IPS DF 4.7 (cell line): ENCODE measurements around the gene OXT.
"Not testable (repeated sequence)": the region's sequence is repeated elsewhere in the genome, so short reads cannot be mapped to it uniquely, and the experiment has no call there.

Source experiments
- DNase-seq: peaks from one replicate; pipeline ENCODE4 v3.0.0-alpha.2; 2013; ENCODE audit warnings: low spot score; ENCODE audit errors: extremely low read depth

Gene OXT

GRCh38 chr20:3047486-3048419, 23.7 kb upstream of the OXT start:
- DNase-seq = no peak

DNA sequence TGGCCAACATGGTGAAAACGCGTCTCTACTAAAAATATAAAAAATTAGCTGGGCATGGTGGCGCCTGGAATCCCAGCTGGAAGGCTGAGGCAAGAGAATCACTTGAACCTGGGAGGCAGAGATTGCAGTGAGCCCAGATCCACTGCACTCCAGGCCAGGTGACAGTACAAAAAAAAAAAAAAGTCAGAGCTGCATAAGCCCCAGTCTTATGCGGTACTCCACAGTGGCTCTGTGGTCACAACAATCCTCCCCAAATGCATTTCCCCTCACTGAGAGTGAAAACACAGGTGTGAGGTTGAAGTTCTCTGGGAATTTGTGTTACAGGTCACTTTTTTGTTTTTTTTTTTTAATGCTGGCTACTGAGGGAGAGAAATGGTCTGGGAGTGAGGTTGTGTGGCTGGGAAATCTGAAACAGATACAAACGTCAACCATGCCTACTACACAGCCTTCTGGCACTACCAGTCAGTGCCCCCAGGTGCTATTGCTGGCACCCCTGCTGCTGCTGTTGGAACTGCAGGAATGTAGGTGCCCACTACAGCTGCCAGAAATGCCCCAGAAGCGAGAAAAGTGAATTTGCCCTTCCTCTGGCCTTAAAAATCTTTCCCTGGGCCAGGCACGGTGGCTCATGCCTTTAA, 19.9 kb upstream of the OXT start:
- DNase-seq = no peak

DNA sequence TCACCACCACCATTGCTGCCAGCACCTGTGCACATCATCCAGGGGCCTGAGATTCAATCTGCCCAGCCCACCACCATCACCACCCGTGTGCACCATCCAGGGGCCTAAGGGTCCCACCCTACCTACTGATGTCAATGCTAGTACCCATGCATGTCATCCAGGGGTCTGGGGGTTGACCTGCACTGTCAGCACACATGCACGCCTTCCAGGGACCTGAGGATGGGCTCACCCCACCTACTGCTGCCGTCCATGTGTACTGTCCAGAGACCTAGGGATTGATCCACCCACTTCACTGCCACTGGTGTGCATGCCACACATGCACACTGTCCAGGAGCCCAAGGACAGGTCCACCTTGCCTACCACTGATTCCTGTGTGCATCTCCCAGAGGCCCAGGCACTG, 11.9 kb upstream of the OXT start:
- no peak for DNase-seq

- not testable (repeated sequence) for DNase-seq
Observed at GRCh38 chr20:3064119-3064518, 7.3 kb upstream of the OXT start.

GRCh38 chr20:3067139-3068014, 4.0 kb upstream of the OXT start:
- DNase-seq = no peak

GRCh38 chr20:3068075-3068474, 3.3 kb upstream of the OXT start:
- DNase-seq = no peak

DNA sequence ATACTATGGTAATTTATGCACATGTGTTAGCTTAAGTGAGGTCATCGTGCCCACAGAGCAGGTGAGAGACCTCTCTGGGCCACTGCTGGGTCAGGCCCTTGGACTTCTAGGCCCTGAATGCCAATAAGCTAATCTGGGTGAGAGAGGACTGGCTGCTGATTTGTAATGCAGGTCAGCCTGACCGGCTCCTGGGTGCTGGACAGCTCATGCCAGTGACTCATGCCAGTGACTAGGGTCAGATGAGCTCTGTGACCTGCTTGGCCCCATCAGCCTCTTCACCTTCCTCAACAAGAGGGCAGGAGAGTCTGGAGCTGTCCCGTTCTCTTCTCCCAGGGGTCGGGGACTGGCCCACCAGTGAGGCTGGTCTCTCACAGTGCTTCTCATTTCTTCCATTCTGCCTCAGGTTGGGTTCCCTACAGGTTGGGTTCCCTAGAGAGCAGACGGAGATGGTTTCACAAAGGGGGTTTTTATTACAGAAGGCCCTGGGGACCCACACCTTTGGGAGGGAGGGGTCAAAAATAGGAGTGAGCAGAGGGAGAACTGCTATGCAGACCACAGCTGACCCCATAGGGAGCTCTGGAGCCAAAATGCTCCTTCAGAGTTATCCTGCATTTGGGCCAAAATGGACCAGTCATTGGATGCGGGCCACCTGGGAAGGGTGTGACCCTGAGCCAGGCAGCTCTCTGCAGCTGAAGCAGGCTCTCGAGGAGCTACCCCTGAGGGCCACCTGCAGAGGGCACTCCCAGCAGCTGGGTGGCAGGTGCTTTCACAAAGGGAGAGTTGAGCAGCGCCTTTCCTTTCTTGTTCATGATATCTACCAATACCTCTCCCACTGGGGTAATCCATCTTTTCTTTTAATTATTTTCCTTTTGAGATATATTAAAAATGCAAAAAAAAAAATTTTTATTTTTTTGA, 2.2 kb upstream of the OXT start:
- no peak for DNase-seq

DNA sequence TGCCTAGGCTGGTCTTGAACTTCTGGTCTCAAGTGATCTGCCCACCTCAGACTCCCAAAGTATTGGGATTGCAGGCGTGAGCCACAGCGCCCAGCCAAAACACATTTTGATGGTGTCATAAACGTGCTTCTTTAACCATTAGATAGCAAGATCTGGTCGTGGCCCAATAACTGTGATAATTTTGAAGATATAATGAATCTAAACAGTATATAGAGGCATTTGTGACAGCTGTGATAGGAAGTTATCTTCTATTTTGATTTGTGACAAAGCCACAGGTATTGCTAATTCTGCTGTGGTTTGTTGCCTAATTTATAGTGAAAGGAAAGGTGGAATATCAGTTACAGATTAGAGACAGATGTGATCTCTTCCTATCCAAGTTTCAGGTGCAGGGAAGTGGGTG, 695 bp upstream of the OXT start:
- no peak for DNase-seq

DNA sequence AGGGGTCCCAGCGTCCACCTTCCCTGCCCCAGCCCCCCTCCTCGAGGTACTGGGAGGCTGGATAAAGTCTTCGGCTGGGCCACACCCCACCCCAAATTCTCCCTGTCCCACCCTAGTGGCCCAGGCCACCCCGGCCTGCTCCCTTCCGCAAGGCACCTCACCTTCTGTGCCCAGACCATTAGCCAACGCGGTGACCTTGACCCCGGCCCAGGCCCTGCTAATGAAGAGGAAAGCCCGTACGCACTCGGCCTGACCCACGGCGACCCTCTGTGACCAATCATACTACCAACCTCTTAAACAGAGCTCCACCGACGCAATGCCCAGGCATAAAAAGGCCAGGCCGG, 182 bp upstream of the OXT start:
- no peak for DNase-seq

DNA sequence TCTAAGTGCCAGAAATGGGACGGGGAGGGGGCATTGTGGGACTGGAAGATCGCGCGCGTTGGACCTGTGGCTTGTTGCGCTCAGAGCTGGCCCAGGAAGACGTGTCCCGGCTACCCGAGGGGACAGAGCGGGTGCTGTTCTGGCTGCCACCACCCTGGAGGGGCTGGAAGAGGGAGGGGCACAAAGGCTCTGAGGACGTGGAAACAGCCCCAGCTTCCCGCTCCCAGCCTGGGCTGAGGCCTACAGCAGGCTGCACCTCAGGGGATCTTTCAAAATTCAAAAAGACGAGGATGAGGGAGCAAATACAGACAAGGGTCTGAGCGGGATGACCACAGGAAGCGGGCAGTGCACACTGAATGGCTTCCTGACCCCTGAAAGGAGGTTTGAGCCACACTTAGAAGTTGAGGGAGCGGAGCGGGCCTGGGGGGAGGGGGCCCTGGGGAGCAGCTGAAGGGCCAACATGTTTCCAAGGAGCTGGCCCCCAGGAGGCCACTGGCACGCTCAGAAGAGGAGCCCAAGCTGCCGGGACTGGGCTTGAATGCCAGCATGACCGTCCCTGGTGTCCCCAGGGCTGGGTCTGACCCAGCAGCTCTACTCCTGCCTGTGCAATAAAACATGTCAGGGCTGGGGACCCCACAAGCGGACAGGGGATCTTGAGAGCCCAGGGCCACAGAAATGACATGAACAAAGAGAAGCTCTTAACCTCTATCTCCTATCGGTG, 1.3 kb downstream of the OXT start:
- DNase-seq = no peak

GRCh38 chr20:3073251-3073643, 1.8 kb downstream of the OXT start:
- DNase-seq = not testable (repeated sequence)

- DNase-seq = no peak
Observed at GRCh38 chr20:3074812-3075211, 3.4 kb downstream of the OXT start.

DNA sequence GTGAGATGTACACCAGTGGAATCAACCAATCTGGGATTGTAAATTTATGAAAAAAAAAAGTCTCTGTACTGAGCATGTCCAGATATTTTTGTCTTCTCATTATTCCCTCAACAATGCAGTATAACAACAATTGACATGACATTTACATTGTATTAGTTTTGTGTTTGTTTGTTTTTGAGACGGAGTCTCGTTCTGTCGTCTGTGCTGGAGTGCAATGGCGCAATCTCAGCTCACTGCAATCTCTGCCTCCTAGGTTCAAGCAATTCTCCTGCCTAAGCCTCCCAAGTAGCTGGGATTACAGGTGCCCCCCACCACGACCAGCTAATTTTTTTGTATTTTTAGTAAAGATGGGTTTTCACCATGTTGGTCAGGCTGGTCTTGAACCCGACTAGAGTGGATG, 3.9 kb downstream of the OXT start:
- DNase-seq = not testable (repeated sequence)

- no peak for DNase-seq
Observed at GRCh38 chr20:3077618-3078134, 6.3 kb downstream of the OXT start.

GRCh38 chr20:3080939-3081388, 9.5 kb downstream of the OXT start:
- DNase-seq = no peak

- DNase-seq = no peak
Observed at GRCh38 chr20:3081641-3082040, 10.2 kb downstream of the OXT start.

GRCh38 chr20:3082306-3082951, 11.0 kb downstream of the OXT start:
- no peak for DNase-seq

DNA sequence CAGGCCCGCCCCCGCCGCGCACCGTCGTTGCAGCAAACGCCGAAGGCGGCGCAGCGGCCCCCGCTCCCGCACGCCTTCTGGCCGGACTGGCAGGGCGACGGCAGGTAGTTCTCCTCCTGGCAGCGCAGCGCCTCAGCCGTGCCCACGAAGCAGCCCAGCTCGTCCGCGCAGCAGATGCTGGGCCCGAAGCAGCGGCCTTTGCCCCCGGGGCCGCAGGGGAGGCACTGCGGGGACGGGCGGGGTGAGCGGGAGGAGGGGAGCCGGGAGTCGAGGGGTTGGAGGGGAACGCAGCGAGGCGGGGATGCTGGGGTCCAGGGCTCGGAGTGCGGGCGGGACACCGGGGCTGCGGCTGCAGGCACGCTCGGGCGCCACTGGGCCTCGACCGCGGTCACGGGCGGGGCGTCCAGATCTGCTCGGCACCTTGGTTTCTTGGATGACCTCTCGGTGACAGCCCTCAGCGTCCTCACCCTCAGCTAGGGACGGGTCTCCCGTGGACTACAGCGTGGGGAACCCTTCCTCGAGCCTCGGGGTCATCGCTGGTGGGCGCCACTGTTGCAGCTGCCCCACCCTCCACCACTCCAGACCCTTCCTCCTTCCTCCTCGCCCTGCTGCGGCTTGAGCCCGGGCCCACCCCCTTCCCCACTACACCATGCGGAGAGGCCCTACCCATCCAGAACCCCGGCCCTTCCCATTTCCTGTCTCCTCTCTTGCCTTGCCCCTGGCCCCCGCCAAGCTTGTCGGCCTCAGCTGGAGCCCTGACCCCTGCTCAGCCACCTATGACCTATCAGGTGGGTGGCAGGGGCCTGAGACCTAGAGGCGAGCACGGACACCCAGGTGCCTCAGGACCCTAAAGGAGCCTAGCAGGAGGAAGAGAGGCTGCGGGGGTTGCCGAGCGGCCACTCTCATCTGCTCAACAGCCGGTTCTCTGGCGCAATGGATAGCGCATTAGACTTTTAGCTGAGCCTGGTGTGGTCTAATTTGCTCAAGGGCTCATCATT, 11.8 kb downstream of the OXT start:
- DNase-seq = no peak
